ENCODE data around the gene NT5C3B. TPM values are rescaled to one million over a fixed set of nuclear protein-coding genes. Genes with fewer than 3 reads are reported as not detected.
"Not testable (repeated sequence)": the region's sequence is repeated elsewhere in the genome, so short reads cannot be mapped to it uniquely, and the experiment has no call there.

Gene NT5C3B
- total RNA-seq, 1 experiment from 2014 or later, result 118 TPM

- DNase-seq (ENCODE audit: low read depth, low spot score) (no peak), ATAC-seq (no peak)
- Histone ChIP-seq H3K4me3 (ENCODE audit: low read depth in 2 of 2, low read length in 2 of 2) (peak overlapping the region; percentile 69 to 85), H3K4me1 (ENCODE audit: control insufficient read depth, insufficient read depth, low read length) (peaks cover 5% of the 10 kb centered on the region; the same call in 1 of the 2 replicates), H3K9me3 (ENCODE audit: control insufficient read depth, insufficient read depth, low read depth, low read length) (no peaks in the 10 kb centered on the region), H3K36me3 (ENCODE audit: control insufficient read depth, insufficient read depth, low read length) (no peaks in the 10 kb centered on the region; the same call in 1 of the 2 replicates), H3K27ac (ENCODE audit: low read length) (no peak overlapping the region), H3K27me3 (ENCODE audit: control insufficient read depth, insufficient read depth, low read length) (no peaks in the 10 kb centered on the region)
- intact Hi-C loops (cut with micrococcal nuclease; ENCODE audit: unreplicated experiment) (no loop called here), in situ Hi-C loops (cut with HindIII; ENCODE audit: low pct_unique_long_range_greater_than_20kb, low sequenced_read_pairs) (no loop called here)
- BruUV-seq (replicated peaks), result no TSS peak
- CTCF ChIA-PET, result interaction anchor here (0.7 kb wide), 2 partner anchors 51 to 87 kb away, joined by 3 to 5 read pairs; no protein-coding TSS in a partner anchor
- POLR2A ChIA-PET, result no interaction called here
- TF ChIP-seq, protein P1, sequence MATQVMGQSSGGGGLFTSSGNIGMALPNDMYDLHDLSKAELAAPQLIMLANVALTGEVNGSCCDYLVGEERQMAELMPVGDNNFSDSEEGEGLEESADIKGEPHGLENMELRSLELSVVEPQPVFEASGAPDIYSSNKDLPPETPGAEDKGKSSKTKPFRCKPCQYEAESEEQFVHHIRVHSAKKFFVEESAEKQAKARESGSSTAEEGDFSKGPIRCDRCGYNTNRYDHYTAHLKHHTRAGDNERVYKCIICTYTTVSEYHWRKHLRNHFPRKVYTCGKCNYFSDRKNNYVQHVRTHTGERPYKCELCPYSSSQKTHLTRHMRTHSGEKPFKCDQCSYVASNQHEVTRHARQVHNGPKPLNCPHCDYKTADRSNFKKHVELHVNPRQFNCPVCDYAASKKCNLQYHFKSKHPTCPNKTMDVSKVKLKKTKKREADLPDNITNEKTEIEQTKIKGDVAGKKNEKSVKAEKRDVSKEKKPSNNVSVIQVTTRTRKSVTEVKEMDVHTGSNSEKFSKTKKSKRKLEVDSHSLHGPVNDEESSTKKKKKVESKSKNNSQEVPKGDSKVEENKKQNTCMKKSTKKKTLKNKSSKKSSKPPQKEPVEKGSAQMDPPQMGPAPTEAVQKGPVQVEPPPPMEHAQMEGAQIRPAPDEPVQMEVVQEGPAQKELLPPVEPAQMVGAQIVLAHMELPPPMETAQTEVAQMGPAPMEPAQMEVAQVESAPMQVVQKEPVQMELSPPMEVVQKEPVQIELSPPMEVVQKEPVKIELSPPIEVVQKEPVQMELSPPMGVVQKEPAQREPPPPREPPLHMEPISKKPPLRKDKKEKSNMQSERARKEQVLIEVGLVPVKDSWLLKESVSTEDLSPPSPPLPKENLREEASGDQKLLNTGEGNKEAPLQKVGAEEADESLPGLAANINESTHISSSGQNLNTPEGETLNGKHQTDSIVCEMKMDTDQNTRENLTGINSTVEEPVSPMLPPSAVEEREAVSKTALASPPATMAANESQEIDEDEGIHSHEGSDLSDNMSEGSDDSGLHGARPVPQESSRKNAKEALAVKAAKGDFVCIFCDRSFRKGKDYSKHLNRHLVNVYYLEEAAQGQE (IDR thresholded peaks at IDR 0.05; ENCODE audit: insufficient read depth in 1 of 2, low read depth in 2 of 2, low read length in 1 of 2), result no peak
- TF ChIP-seq TCF7L2 (IDR thresholded peaks at IDR 0.05; ENCODE audit: low read depth, low read length) (no peak), POLR2AphosphoS5 (IDR thresholded peaks at IDR 0.05; ENCODE audit: low read depth, low read length) (no peak), SIN3A (IDR thresholded peaks at IDR 0.05; ENCODE audit: borderline replicate concordance, insufficient read depth, low read depth, low read length) (no peak)
- TF ChIP-seq, protein P2, sequence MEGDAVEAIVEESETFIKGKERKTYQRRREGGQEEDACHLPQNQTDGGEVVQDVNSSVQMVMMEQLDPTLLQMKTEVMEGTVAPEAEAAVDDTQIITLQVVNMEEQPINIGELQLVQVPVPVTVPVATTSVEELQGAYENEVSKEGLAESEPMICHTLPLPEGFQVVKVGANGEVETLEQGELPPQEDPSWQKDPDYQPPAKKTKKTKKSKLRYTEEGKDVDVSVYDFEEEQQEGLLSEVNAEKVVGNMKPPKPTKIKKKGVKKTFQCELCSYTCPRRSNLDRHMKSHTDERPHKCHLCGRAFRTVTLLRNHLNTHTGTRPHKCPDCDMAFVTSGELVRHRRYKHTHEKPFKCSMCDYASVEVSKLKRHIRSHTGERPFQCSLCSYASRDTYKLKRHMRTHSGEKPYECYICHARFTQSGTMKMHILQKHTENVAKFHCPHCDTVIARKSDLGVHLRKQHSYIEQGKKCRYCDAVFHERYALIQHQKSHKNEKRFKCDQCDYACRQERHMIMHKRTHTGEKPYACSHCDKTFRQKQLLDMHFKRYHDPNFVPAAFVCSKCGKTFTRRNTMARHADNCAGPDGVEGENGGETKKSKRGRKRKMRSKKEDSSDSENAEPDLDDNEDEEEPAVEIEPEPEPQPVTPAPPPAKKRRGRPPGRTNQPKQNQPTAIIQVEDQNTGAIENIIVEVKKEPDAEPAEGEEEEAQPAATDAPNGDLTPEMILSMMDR (IDR thresholded peaks at IDR 0.05), result no peak
Measured at GRCh38 chr17:41863074-41863848, 27.2 kb upstream of the NT5C3B start.

DNA sequence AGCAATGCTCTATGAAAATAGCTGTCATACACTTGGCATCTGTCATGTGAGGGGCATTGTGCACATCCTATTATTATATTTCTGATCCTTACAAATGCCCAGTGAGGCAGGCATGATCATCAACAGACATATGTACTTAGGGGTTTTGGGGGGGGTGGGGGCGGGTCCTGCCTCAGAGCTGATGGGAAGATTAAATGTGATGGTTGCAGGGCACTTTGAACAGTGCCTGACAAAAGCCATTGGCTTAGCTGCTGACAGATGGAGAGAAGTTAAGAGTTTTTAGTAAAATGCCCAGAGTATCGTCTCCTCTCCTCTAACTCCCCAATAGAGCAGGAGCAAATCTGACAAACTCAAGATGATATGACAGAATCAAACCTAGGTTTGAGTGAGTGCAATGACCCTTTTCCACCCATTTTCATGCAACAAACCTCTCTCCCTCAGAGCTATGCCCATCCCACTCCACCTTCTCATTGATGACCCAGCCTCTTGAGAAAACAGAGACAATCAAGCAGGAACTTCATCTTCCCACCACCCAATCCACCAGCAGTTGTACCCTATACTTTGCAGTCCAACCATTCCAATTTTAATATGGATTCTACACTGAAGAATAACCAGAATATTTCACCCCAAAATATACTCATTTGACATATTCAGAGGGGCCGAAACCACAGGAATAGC lies 24.4 kb upstream of the NT5C3B start:
- TF ChIP-seq, protein P1 (IDR thresholded peaks at IDR 0.05; ENCODE audit: insufficient read depth in 1 of 2, low read depth in 2 of 2, low read length in 1 of 2), result no peak
- no peak for TF ChIP-seq POLR2AphosphoS5 (IDR thresholded peaks at IDR 0.05; ENCODE audit: low read depth, low read length)
- no peak for TF ChIP-seq SIN3A (IDR thresholded peaks at IDR 0.05; ENCODE audit: borderline replicate concordance, insufficient read depth, low read depth, low read length)
- Histone ChIP-seq H3K27me3 (ENCODE audit: control insufficient read depth, insufficient read depth, low read length) (no peaks in the 10 kb centered on the region), H3K36me3 (ENCODE audit: control insufficient read depth, insufficient read depth, low read length) (no peaks in the 10 kb centered on the region; the same call in 1 of the 2 replicates), H3K9me3 (ENCODE audit: control insufficient read depth, insufficient read depth, low read depth, low read length) (no peaks in the 10 kb centered on the region), H3K27ac (ENCODE audit: low read length) (no peak overlapping the region), H3K4me3 (ENCODE audit: low read depth in 2 of 2, low read length in 2 of 2) (no peak overlapping the region), H3K4me1 (ENCODE audit: control insufficient read depth, insufficient read depth, low read length) (peaks cover 5% of the 10 kb centered on the region; the same call in 1 of the 2 replicates)
- in situ Hi-C loops (cut with HindIII; ENCODE audit: low pct_unique_long_range_greater_than_20kb, low sequenced_read_pairs), result no loop called here
- ChIA-PET CTCF (no interaction called here), POLR2A (no interaction called here)
- BruUV-seq (replicated peaks), result no TSS peak
- DNase-seq (ENCODE audit: low read depth, low spot score) (no peak), ATAC-seq (no peak)
- intact Hi-C loops (cut with micrococcal nuclease; ENCODE audit: unreplicated experiment), result no loop called here

DNA sequence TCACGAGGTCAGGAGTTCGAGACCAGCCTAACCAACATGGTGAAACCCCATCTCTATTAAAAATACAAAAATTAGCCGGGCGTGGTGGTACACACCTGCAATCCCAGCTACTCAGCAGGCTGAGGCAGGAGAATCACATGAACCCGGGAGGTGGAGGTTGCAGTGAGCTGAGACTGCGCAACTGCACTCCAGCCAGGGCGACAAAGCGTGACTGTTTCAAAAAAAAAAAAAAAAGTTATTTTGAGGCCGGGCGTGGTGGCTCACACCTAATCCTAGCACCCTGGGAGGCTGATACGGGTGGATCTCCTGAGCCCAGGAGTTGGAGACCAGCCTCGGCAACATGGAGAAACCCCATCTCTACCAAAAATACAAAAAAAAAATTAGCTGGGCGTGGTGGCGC lies 15.3 kb upstream of the NT5C3B start:
- BruUV-seq (replicated peaks); H3K36me3 ChIP-seq (ENCODE audit: control insufficient read depth, insufficient read depth, low read length); H3K27ac ChIP-seq (ENCODE audit: low read length); DNase-seq (ENCODE audit: low read depth, low spot score); in situ Hi-C loops (cut with HindIII; ENCODE audit: low pct_unique_long_range_greater_than_20kb, low sequenced_read_pairs); ATAC-seq; H3K4me1 ChIP-seq (ENCODE audit: control insufficient read depth, insufficient read depth, low read length); POLR2A ChIA-PET; H3K9me3 ChIP-seq (ENCODE audit: control insufficient read depth, insufficient read depth, low read depth, low read length); H3K27me3 ChIP-seq (ENCODE audit: control insufficient read depth, insufficient read depth, low read length); H3K4me3 ChIP-seq (ENCODE audit: low read depth in 2 of 2, low read length in 2 of 2); intact Hi-C loops (cut with micrococcal nuclease; ENCODE audit: unreplicated experiment): not testable (repeated sequence)
- CTCF ChIA-PET, result interaction anchor here (0.7 kb wide), 1 partner anchor 9 kb away, joined by 3 read pairs; no protein-coding TSS in a partner anchor
